Colonic mucosa (tissue), 4 donors: ENCODE measurements around the gene RXFP4. TPM values are rescaled to one million over a fixed set of nuclear protein-coding genes. Genes with fewer than 3 reads are reported as not detected.

ENCODE experiments used
- DNase-seq: peaks from one replicate; pipeline ENCODE4 v3.0.0-alpha.2; 2020
- H3K27ac ChIP-seq: fragments of 200-600 bp; one replicate; pipeline ENCODE4 v1.8.0; 2021
- H3K27me3 ChIP-seq: fragments of 200-600 bp; one replicate; pipeline ENCODE4 v1.8.0; 2021
- H3K36me3 ChIP-seq: fragments of 200-600 bp; one replicate; pipeline ENCODE4 v1.8.0; 2021
- H3K4me1 ChIP-seq: fragments of 200-600 bp; one replicate; pipeline ENCODE4 v1.8.0; 2021; ENCODE audit warnings: mild to moderate bottlenecking
- H3K4me3 ChIP-seq: fragments of 200-600 bp; one replicate; pipeline ENCODE4 v1.8.0; 2021
- H3K9ac ChIP-seq, 2 donors: one replicate each; pipeline ENCODE4 v1.7.0; 2013; ENCODE audit warnings: control low read depth in 2 of 2, low read depth in 2 of 2, low read length in 2 of 2
- H3K9me3 ChIP-seq: fragments of 200-600 bp; one replicate; pipeline ENCODE4 v1.8.0; 2021
- CTCF ChIP-seq: fragments of 200-600 bp; IDR thresholded peaks from one replicate; pipeline ENCODE4 v1.8.0; 2022; ENCODE audit warnings: antibody characterized with exemption, mild to moderate bottlenecking
- intact Hi-C: fragments of 100-400 bp; cut with DNase I; formaldehyde crosslinking; loops from one replicate; pipeline ENCODE4 v1.14.1; 2022
- total RNA-seq, 2 donors: library from RNA; stranded (reverse); fragmentation: NEBNext Ultra II Directional in 1 of 2; extraction: Animal tissue kit (Norgen Biotek cat#: 25700) in 1 of 2; gene quantifications; one replicate each; pipeline ENCODE4 v1.2.1, GENCODE V29; 2021
- donor health status: healthy.
- donor health status: DM: no; HTN: no; CAD: no.
- donor health status: DM: no; HTN: no; CAD: no.

RXFP4 gene
- total RNA-seq, 2 donors from 2014 or later = 4.2 to 4.6 TPM

GRCh38 chr1:155910621-155911121 is 30.8 kb upstream of the RXFP4 start:
- no peaks in the 10 kb centered on the region for H3K27me3 ChIP-seq
- DNase-seq = peak; percentile 29
- intact Hi-C loops = no loop called here
- TF ChIP-seq CTCF = no peak
- peak overlapping the region; percentile 91 for H3K27ac ChIP-seq
- H3K4me3 ChIP-seq = peak overlapping the region; percentile 66
- no peaks in the 10 kb centered on the region for H3K9me3 ChIP-seq
- H3K4me1 ChIP-seq = no peaks in the 10 kb centered on the region
- peaks cover 13% of the 10 kb centered on the region for H3K36me3 ChIP-seq
- peak overlapping the region; percentile 52 to 86 for H3K9ac ChIP-seq

- Histone ChIP-seq H3K4me1 (no peaks in the 10 kb centered on the region), H3K9ac (peak within 1 kb of the TSS; percentile 52 to 86), H3K27ac (peak within 1 kb of the TSS; percentile 91), H3K36me3 (peaks cover 16% of the 10 kb centered on the region), H3K27me3 (no peaks in the 10 kb centered on the region), H3K4me3 (peak within 1 kb of the TSS; percentile 66), H3K9me3 (no peaks in the 10 kb centered on the region)
- intact Hi-C loops = no loop called here
- TF ChIP-seq CTCF = no peak
- peak; percentile 91 for DNase-seq
Measured at GRCh38 chr1:155911156-155912055, 30.0 kb upstream of the RXFP4 start, which contains the start of gene RIT1. TSS of gene RIT1 (minus strand) at chr1:155911349. CDS start at chr1:155910761, 588 bp downstream.

- H3K4me1 ChIP-seq = no peaks in the 10 kb centered on the region
- H3K9ac ChIP-seq = peak overlapping the region in 1 of 2 donors; percentile 86
- H3K36me3 ChIP-seq = peaks cover 18% of the 10 kb centered on the region
- TF ChIP-seq CTCF = no peak
- H3K27ac ChIP-seq = peak overlapping the region; percentile 91
- DNase-seq = peak; percentile 33
- H3K27me3 ChIP-seq = no peaks in the 10 kb centered on the region
- H3K9me3 ChIP-seq = no peaks in the 10 kb centered on the region
- intact Hi-C loops = no loop called here
- no peak overlapping the region for H3K4me3 ChIP-seq
Measured at GRCh38 chr1:155912056-155912536, 29.3 kb upstream of the RXFP4 start.

- Histone ChIP-seq H3K9me3 (no peaks in the 10 kb centered on the region), H3K36me3 (peaks cover 22% of the 10 kb centered on the region), H3K4me3 (no peak overlapping the region), H3K27ac (no peak overlapping the region), H3K27me3 (no peaks in the 10 kb centered on the region), H3K4me1 (no peaks in the 10 kb centered on the region), H3K9ac (no peak overlapping the region)
- intact Hi-C loops = no loop called here
- no peak for TF ChIP-seq CTCF
- DNase-seq = no peak
Measured at GRCh38 chr1:155913969-155914757, 27.3 kb upstream of the RXFP4 start.

GRCh38 chr1:155918660-155919059 is 22.8 kb upstream of the RXFP4 start:
- intact Hi-C loops = no loop called here
- Histone ChIP-seq H3K36me3 (peaks cover 31% of the 10 kb centered on the region), H3K9ac (no peak overlapping the region), H3K27ac (no peak overlapping the region), H3K9me3 (no peaks in the 10 kb centered on the region), H3K27me3 (no peaks in the 10 kb centered on the region), H3K4me3 (no peak overlapping the region), H3K4me1 (no peaks in the 10 kb centered on the region)
- no peak for TF ChIP-seq CTCF
- no peak for DNase-seq
